Activated T-helper 17 cell treated with anti-CD3 and anti-CD28 coated beads, Interleukin-2, amount 50 U/mL, for 72 hours (primary cell): ENCODE measurements around the gene RELA. TPM values are rescaled to one million over a fixed set of nuclear protein-coding genes. Genes with fewer than 3 reads are reported as not detected.
A peak's percentile ranks its signal among the peaks of the same experiment; 100 is the strongest.

Experiments
- ATAC-seq: fragments of 150-1000 bp; cut with Tn5 transposase; replicated peaks from 2 replicates; pipeline ENCODE4 v1.10.0; 2021; ENCODE audit warnings: mild to moderate bottlenecking, moderate library complexity
- H3K27ac Mint-ChIP-seq: one replicate; pipeline ENCODE4 v1.8.0; 2022; ENCODE audit warnings: mixed read lengths
- H3K27me3 Mint-ChIP-seq: one replicate; pipeline ENCODE4 v1.8.0; 2022; ENCODE audit warnings: mixed read lengths
- H3K36me3 Mint-ChIP-seq: one replicate; pipeline ENCODE4 v1.8.0; 2022; ENCODE audit warnings: low read depth, mild to moderate bottlenecking, mixed read lengths
- H3K4me1 Mint-ChIP-seq: one replicate; pipeline ENCODE4 v1.8.0; 2022; ENCODE audit warnings: mixed read lengths
- H3K4me3 Mint-ChIP-seq: one replicate; pipeline ENCODE4 v1.8.0; 2022; ENCODE audit warnings: mild to moderate bottlenecking, mixed read lengths
- H3K9me3 Mint-ChIP-seq: one replicate; pipeline ENCODE4 v1.8.0; 2022; ENCODE audit warnings: mixed read lengths
- total RNA-seq, 2 donors: library from RNA; stranded (reverse); gene quantifications; one replicate each; pipeline ENCODE4 v1.2.3, GENCODE V29; 2022

Gene RELA
- total RNA-seq, 2 donors from 2014 or later, result 82.5 to 150 TPM

GRCh38 chr11:65658174-65659021 is 4.3 kb downstream of the RELA start:
- Mint-ChIP-seq H3K27ac (peak overlapping the region; percentile 79), H3K36me3 (peaks cover 89% of the 10 kb centered on the region), H3K4me1 (peaks cover 37% of the 10 kb centered on the region), H3K4me3 (peak overlapping the region; percentile 65), H3K9me3 (no peaks in the 10 kb centered on the region), H3K27me3 (no peaks in the 10 kb centered on the region)
- ATAC-seq, result no peak

- no peak for ATAC-seq
- no peaks in the 10 kb centered on the region for H3K9me3 Mint-ChIP-seq
- peak overlapping the region; percentile 72 for H3K27ac Mint-ChIP-seq
- H3K27me3 Mint-ChIP-seq, result no peaks in the 10 kb centered on the region
- no peak overlapping the region for H3K4me3 Mint-ChIP-seq
- H3K4me1 Mint-ChIP-seq, result peaks cover 44% of the 10 kb centered on the region
- peaks cover 98% of the 10 kb centered on the region for H3K36me3 Mint-ChIP-seq
Observed at GRCh38 chr11:65657426-65657825, 5.3 kb downstream of the RELA start.

- Mint-ChIP-seq H3K4me3 (peak overlapping the region; percentile 11), H3K9me3 (no peaks in the 10 kb centered on the region), H3K4me1 (peaks cover 54% of the 10 kb centered on the region), H3K36me3 (peaks cover 99% of the 10 kb centered on the region), H3K27ac (peak overlapping the region; percentile 48), H3K27me3 (no peaks in the 10 kb centered on the region)
- no peak for ATAC-seq
Observed at GRCh38 chr11:65655570-65656332, 7.0 kb downstream of the RELA start.

- Mint-ChIP-seq H3K4me3 (peak overlapping the region; percentile 11), H3K9me3 (no peaks in the 10 kb centered on the region), H3K36me3 (peaks cover 99% of the 10 kb centered on the region), H3K27ac (peak overlapping the region; percentile 48), H3K27me3 (no peaks in the 10 kb centered on the region), H3K4me1 (peaks cover 47% of the 10 kb centered on the region)
- no peak for ATAC-seq
Observed at GRCh38 chr11:65654375-65655349, 8.1 kb downstream of the RELA start.

GRCh38 chr11:65653229-65654225 is 9.2 kb downstream of the RELA start:
- H3K4me1 Mint-ChIP-seq, result peaks cover 35% of the 10 kb centered on the region
- peak overlapping the region; percentile 87 for H3K27ac Mint-ChIP-seq
- ATAC-seq, result no peak

GRCh38 chr11:65652511-65653228 is 10.0 kb downstream of the RELA start:
- H3K27me3 Mint-ChIP-seq, result no peaks in the 10 kb centered on the region
- H3K36me3 Mint-ChIP-seq, result peaks cover 99% of the 10 kb centered on the region
- peak overlapping the region; percentile 78 for H3K4me3 Mint-ChIP-seq
- H3K9me3 Mint-ChIP-seq, result no peaks in the 10 kb centered on the region
- peak; percentile 90 for ATAC-seq
- peaks cover 35% of the 10 kb centered on the region for H3K4me1 Mint-ChIP-seq
- H3K27ac Mint-ChIP-seq, result peak overlapping the region; percentile 87

More at GRCh38 chr11:65653229-65654225, 9.2 kb downstream of the RELA start:
- H3K27me3 Mint-ChIP-seq, result no peaks in the 10 kb centered on the region
- peak overlapping the region; percentile 78 for H3K4me3 Mint-ChIP-seq
- H3K36me3 Mint-ChIP-seq, result peaks cover 99% of the 10 kb centered on the region
- no peaks in the 10 kb centered on the region for H3K9me3 Mint-ChIP-seq

- no peaks in the 10 kb centered on the region for H3K9me3 Mint-ChIP-seq
- peaks cover 93% of the 10 kb centered on the region for H3K36me3 Mint-ChIP-seq
- ATAC-seq, result no peak
- H3K4me1 Mint-ChIP-seq, result peaks cover 31% of the 10 kb centered on the region
- no peaks in the 10 kb centered on the region for H3K27me3 Mint-ChIP-seq
- H3K4me3 Mint-ChIP-seq, result peak overlapping the region; percentile 78
- peak overlapping the region; percentile 87 for H3K27ac Mint-ChIP-seq
Observed at GRCh38 chr11:65651589-65652510, 10.9 kb downstream of the RELA start.

- Mint-ChIP-seq H3K4me1 (peaks cover 27% of the 10 kb centered on the region), H3K27ac (peak overlapping the region; percentile 87), H3K27me3 (no peaks in the 10 kb centered on the region), H3K36me3 (peaks cover 87% of the 10 kb centered on the region), H3K9me3 (no peaks in the 10 kb centered on the region), H3K4me3 (peak overlapping the region; percentile 78)
- ATAC-seq, result no peak
Observed at GRCh38 chr11:65651339-65651588, 11.5 kb downstream of the RELA start.

GRCh38 chr11:65650547-65651338 is 12.0 kb downstream of the RELA start:
- Mint-ChIP-seq H3K27ac (peak overlapping the region; percentile 87), H3K27me3 (no peaks in the 10 kb centered on the region), H3K4me3 (peak overlapping the region; percentile 78), H3K4me1 (peaks cover 25% of the 10 kb centered on the region), H3K9me3 (no peaks in the 10 kb centered on the region), H3K36me3 (peaks cover 86% of the 10 kb centered on the region)
- ATAC-seq, result no peak

- no peaks in the 10 kb centered on the region for H3K9me3 Mint-ChIP-seq
- peaks cover 21% of the 10 kb centered on the region for H3K4me1 Mint-ChIP-seq
- H3K36me3 Mint-ChIP-seq, result peaks cover 82% of the 10 kb centered on the region
- H3K4me3 Mint-ChIP-seq, result no peak overlapping the region
- no peak overlapping the region for H3K27ac Mint-ChIP-seq
- no peak for ATAC-seq
- no peaks in the 10 kb centered on the region for H3K27me3 Mint-ChIP-seq
Observed at GRCh38 chr11:65649656-65650546, 12.8 kb downstream of the RELA start.
